HUES6 (cell line): ENCODE measurements around the gene FBXO3.
"Not testable (repeated sequence)": the region's sequence is repeated elsewhere in the genome, so short reads cannot be mapped to it uniquely, and the experiment has no call there.

Experiments
- H3K27ac ChIP-seq: 2 replicates; pipeline ENCODE4 v1.7.0; 2013; ENCODE audit warnings: low read depth, mild to moderate bottlenecking, low read length, inconsistent platforms
- H3K27me3 ChIP-seq: 2 replicates; pipeline ENCODE4 v1.6.1; 2013; ENCODE audit warnings: low read length; ENCODE audit not compliant: control insufficient read depth, insufficient read depth
- H3K36me3 ChIP-seq: 2 replicates; pipeline ENCODE4 v1.6.1; 2013; ENCODE audit warnings: low read length; ENCODE audit not compliant: control insufficient read depth, insufficient read depth
- H3K4me1 ChIP-seq: 2 replicates; pipeline ENCODE4 v1.6.1; 2013; ENCODE audit warnings: low read length; ENCODE audit not compliant: control insufficient read depth, insufficient read depth
- H3K4me3 ChIP-seq: 2 replicates; pipeline ENCODE4 v1.5.1; 2013; ENCODE audit warnings: low read depth, low read length
- H3K9ac ChIP-seq: one replicate; pipeline ENCODE4 v1.6.1; 2013; ENCODE audit warnings: mild to moderate bottlenecking, low read length
- H3K9me3 ChIP-seq: 2 replicates; pipeline ENCODE4 v1.6.1; 2013; ENCODE audit warnings: low read depth, low read length; ENCODE audit not compliant: control insufficient read depth, insufficient read depth

The FBXO3 gene

DNA sequence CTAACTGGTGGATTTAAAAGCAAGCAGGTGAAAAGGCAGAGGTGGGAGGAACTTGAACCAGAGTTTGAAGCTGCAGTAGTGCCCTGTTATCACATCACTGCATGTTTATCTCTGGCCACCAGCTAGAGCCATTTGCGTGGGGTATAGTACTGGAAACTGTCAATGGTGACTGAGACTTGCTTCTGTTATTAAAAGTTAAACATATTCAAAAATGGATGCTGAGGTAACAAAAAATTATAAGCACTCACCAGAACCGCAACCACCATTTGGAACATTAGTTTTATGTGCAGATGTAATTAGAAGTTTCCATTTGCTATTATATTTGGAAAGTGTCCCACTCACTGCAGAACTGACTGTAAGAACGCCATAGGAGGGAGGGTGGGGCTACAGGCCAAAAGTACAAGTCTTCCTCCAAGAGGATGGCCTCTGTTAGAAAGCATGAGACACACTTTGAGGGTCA, 36.9 kb downstream of the FBXO3 start:
- H3K4me1 ChIP-seq = peaks cover 17% of the 10 kb centered on the region
- H3K36me3 ChIP-seq = peaks cover 3% of the 10 kb centered on the region; the same call in 1 of the 2 replicates
- H3K9ac ChIP-seq = no peak overlapping the region
- peak overlapping the region; percentile 89; the same call in 1 of the 2 replicates for H3K4me3 ChIP-seq
- peaks cover 15% of the 10 kb centered on the region for H3K27me3 ChIP-seq
- no peak overlapping the region for H3K27ac ChIP-seq
- no peaks in the 10 kb centered on the region for H3K9me3 ChIP-seq

GRCh38 chr11:33736148-33736812, 38.0 kb downstream of the FBXO3 start, which contains the start of gene CD59:
Gene CD59, minus strand, starts transcription at chr11:33736423. Its CDS starts 13,978 bp downstream, at chr11:33722445.
- peak within 1 kb of the TSS; percentile 68 for H3K9ac ChIP-seq
- peaks cover 15% of the 10 kb centered on the region for H3K27me3 ChIP-seq
- H3K4me1 ChIP-seq = peaks cover 17% of the 10 kb centered on the region
- no peaks in the 10 kb centered on the region for H3K9me3 ChIP-seq
- peaks cover 3% of the 10 kb centered on the region; the same call in 1 of the 2 replicates for H3K36me3 ChIP-seq
- H3K4me3 ChIP-seq = peak within 1 kb of the TSS; percentile 89
- H3K27ac ChIP-seq = peak within 1 kb of the TSS; percentile 51; the same call in 1 of the 2 replicates

- Histone ChIP-seq H3K27ac (peak overlapping the region; percentile 51; the same call in 1 of the 2 replicates), H3K36me3 (peaks cover 3% of the 10 kb centered on the region; the same call in 1 of the 2 replicates), H3K9ac (peak overlapping the region; percentile 68), H3K27me3 (peaks cover 15% of the 10 kb centered on the region), H3K4me3 (peak overlapping the region; percentile 89), H3K9me3 (no peaks in the 10 kb centered on the region), H3K4me1 (peaks cover 17% of the 10 kb centered on the region)
Measured at GRCh38 chr11:33735271-33736147, 38.8 kb downstream of the FBXO3 start.

GRCh38 chr11:33734441-33735270, 39.7 kb downstream of the FBXO3 start:
- H3K4me1 ChIP-seq = peaks cover 17% of the 10 kb centered on the region
- peak overlapping the region; percentile 68 for H3K9ac ChIP-seq
- H3K36me3 ChIP-seq = peaks cover 3% of the 10 kb centered on the region; the same call in 1 of the 2 replicates
- H3K4me3 ChIP-seq = peak overlapping the region; percentile 89
- H3K27ac ChIP-seq = no peak overlapping the region
- H3K27me3 ChIP-seq = peaks cover 15% of the 10 kb centered on the region
- no peaks in the 10 kb centered on the region for H3K9me3 ChIP-seq

GRCh38 chr11:33733980-33734379, 40.3 kb downstream of the FBXO3 start:
- no peak overlapping the region for H3K27ac ChIP-seq
- no peak overlapping the region for H3K9ac ChIP-seq
- H3K4me1 ChIP-seq = peaks cover 17% of the 10 kb centered on the region
- peaks cover 3% of the 10 kb centered on the region; the same call in 1 of the 2 replicates for H3K36me3 ChIP-seq
- peaks cover 15% of the 10 kb centered on the region for H3K27me3 ChIP-seq
- H3K4me3 ChIP-seq = no peak overlapping the region
- no peaks in the 10 kb centered on the region for H3K9me3 ChIP-seq

DNA sequence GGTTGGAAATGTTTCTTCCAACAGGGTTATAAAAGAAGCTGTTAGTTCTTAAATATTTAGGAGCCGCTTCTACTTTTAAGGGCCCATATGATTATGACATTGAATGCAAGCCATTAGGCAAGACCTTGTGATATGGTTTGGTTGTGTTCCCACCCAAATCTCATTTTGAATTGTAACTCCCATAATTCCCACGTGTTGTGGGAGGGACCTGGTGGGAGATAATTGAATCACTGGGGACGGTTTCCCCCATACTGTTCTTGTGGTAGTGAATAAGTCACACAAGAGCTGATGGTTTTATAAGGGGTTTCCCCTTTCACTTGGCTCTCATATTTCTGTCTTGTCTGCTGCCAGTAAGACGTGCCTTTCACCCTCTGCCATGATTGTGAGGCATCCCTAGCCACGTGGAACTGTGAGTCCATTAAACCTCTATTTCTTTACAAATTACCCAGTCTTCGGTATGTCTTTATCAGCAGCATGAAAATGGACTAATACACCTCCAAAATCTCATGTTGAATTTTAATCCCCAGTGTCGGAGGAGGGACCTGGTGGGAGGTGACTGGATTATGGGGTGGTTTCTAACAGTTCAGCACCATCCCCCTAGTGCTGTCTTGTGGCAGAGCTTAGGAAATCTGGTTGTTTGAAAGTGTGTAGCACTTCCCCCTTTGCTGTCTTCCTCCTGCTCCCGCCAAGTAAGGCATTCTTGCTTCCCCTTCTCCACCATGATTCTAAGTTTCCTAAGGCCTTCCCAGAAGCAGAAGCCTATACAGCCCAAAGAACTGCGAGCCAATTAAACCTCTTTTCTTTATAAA, 42.4 kb downstream of the FBXO3 start:
- Histone ChIP-seq H3K27ac (no peak overlapping the region), H3K4me3 (no peak overlapping the region), H3K36me3 (peaks cover 3% of the 10 kb centered on the region; the same call in 1 of the 2 replicates), H3K9me3 (no peaks in the 10 kb centered on the region), H3K27me3 (peaks cover 15% of the 10 kb centered on the region), H3K4me1 (peaks cover 13% of the 10 kb centered on the region), H3K9ac (no peak overlapping the region)

GRCh38 chr11:33730716-33731115, 43.6 kb downstream of the FBXO3 start:
- H3K27ac ChIP-seq = no peak overlapping the region
- H3K9ac ChIP-seq = no peak overlapping the region
- H3K36me3 ChIP-seq = peaks cover 3% of the 10 kb centered on the region; the same call in 1 of the 2 replicates
- H3K4me3 ChIP-seq = no peak overlapping the region
- H3K4me1 ChIP-seq = peaks cover 9% of the 10 kb centered on the region
- peaks cover 14% of the 10 kb centered on the region for H3K27me3 ChIP-seq
- H3K9me3 ChIP-seq = no peaks in the 10 kb centered on the region

- not testable (repeated sequence) for H3K4me1 ChIP-seq, H3K36me3 ChIP-seq
Measured at GRCh38 chr11:33729072-33729664, 45.2 kb downstream of the FBXO3 start.

DNA sequence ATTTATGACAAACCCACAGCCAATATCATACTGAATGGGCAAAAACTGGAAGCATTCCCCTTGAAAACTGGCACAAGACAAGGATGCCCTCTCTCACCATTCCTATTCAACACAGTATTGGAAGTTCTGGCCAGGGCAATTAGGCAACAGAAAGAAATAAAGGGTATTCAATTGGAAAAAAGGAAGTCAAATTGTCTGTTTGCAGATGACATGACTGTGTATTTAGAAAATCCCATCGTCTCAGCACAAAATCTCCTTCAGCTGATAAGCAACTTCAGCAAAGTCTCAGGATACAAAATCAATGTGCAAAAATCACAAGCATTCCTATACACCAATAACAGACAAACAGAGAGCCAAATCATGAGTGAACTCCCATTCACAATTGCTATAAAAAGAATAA, 46.8 kb downstream of the FBXO3 start:
- not testable (repeated sequence) for H3K27ac ChIP-seq

More at GRCh38 chr11:33729072-33729664, 45.2 kb downstream of the FBXO3 start:
- not testable (repeated sequence) for H3K27me3 ChIP-seq, H3K4me3 ChIP-seq, H3K27ac ChIP-seq, H3K9me3 ChIP-seq, H3K9ac ChIP-seq

More for the DNA sequence above, 46.8 kb downstream of the FBXO3 start:
- H3K4me1 ChIP-seq = peaks cover 23% of the 10 kb centered on the region; the same call in 1 of the 2 replicates
- H3K27me3 ChIP-seq, H3K9me3 ChIP-seq, H3K4me3 ChIP-seq, H3K36me3 ChIP-seq, H3K9ac ChIP-seq: not testable (repeated sequence)
